ENCODE measurements around the gene DTX3. TPM values are rescaled to one million over a fixed set of nuclear protein-coding genes. Genes with fewer than 3 reads are reported as not detected.
"Not testable (repeated sequence)": the region's sequence is repeated elsewhere in the genome, so short reads cannot be mapped to it uniquely, and the experiment has no call there.

Gene DTX3
- polyA plus RNA-seq, 4 donors = 5.4 to 12.5 (median 9.9) TPM; not detected in 1

DNA sequence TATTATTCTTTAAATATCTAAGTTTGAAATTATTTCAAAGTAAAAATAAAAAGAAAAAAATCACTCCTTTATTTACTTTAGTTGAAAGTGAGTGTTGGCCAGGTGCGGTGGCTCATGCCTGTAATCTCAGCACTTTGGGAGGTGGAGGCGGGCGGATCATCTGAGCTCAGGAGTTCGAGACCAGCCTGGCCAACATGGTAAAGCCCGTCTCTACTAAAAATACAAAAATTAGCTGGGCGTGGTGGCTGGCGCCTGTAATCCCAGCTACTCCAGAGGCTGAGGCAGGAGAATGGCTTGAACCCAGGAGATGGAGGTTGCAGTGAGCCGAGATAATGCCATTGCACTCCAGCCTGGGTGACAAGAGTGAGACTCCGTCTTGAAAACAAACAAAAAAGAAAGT is 32.1 kb downstream of the DTX3 start:
- WGBS, 3 donors = 68 to 85% (median 80%) methylated on average over 9 of the region's 9 CpGs
- H3K27me3 ChIP-seq (ENCODE audit: control insufficient read depth in 3 of 3, insufficient read depth in 3 of 3, low read length in 3 of 3) = peaks cover 4 to 55% (median 16%) of the 10 kb centered on the region in 3 donors
- H3K4me1 ChIP-seq (ENCODE audit: control insufficient read depth in 3 of 3, insufficient read depth in 2 of 3, low read depth in 1 of 3, low read length in 2 of 3); H3K27ac ChIP-seq (ENCODE audit: low read depth in 1 of 3, low read length in 2 of 3); H3K9me3 ChIP-seq (ENCODE audit: control insufficient read depth in 2 of 2, insufficient read depth in 1 of 2, low read depth in 1 of 2, low read length in 1 of 2); FAIRE-seq; H3K36me3 ChIP-seq (ENCODE audit: control insufficient read depth in 3 of 3, insufficient read depth in 2 of 3, low read depth in 1 of 3, low read length in 3 of 3); DNase-seq; H3K4me3 ChIP-seq (ENCODE audit: low read depth in 1 of 3, low read length in 3 of 3): not testable (repeated sequence)

DNA sequence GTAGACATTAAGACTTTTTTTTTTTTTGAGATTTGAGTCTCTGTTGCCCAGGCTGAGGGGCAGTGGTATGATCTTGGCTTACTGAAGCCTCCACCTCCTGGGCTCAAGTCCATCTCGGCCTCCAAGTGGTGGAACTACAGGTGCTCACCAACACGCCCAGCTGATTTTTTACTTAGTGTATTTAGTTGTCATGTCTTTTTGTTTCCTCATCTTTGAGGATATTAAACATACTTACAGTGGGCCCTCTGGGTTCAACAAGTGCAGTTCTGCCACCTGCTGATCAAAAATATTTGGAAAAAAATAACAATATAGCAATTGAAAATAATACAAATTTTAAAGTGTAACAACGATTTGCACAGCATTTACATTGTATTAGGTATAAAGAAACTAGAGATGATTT is 32.7 kb downstream of the DTX3 start:
- 45 to 65% (median 47%) methylated on average over 3 of the region's 3 CpGs for WGBS, 3 donors
- Histone ChIP-seq H3K36me3 (ENCODE audit: control insufficient read depth in 3 of 3, insufficient read depth in 2 of 3, low read depth in 1 of 3, low read length in 3 of 3) (no peaks in the 10 kb centered on the region), H3K27ac (ENCODE audit: low read depth in 1 of 3, low read length in 2 of 3) (no peak overlapping the region), H3K9me3 (ENCODE audit: control insufficient read depth in 2 of 2, insufficient read depth in 1 of 2, low read depth in 1 of 2, low read length in 1 of 2) (no peaks in the 10 kb centered on the region), H3K27me3 (ENCODE audit: control insufficient read depth in 3 of 3, insufficient read depth in 3 of 3, low read length in 3 of 3) (peaks cover 2 to 53% (median 11%) of the 10 kb centered on the region in 3 donors), H3K4me1 (ENCODE audit: control insufficient read depth in 3 of 3, insufficient read depth in 2 of 3, low read depth in 1 of 3, low read length in 2 of 3) (peaks cover 0 to 4% (median 0%) of the 10 kb centered on the region in 3 donors), H3K4me3 (ENCODE audit: low read depth in 1 of 3, low read length in 3 of 3) (no peak overlapping the region)
- DNase-seq (no peak), FAIRE-seq (no peak)

GRCh38 chr12:57638096-57638495 is 33.5 kb downstream of the DTX3 start:
- H3K36me3 ChIP-seq (ENCODE audit: control insufficient read depth in 3 of 3, insufficient read depth in 2 of 3, low read depth in 1 of 3, low read length in 3 of 3) = no peaks in the 10 kb centered on the region
- DNase-seq (no peak), FAIRE-seq (no peak)
- WGBS, 3 donors = 79 to 88% (median 87%) methylated on average over 3 of the region's 3 CpGs
- H3K4me3 ChIP-seq (ENCODE audit: low read depth in 1 of 3, low read length in 3 of 3) = no peak overlapping the region
- no peak overlapping the region for H3K27ac ChIP-seq (ENCODE audit: low read depth in 1 of 3, low read length in 2 of 3)
- no peaks in the 10 kb centered on the region for H3K9me3 ChIP-seq (ENCODE audit: control insufficient read depth in 2 of 2, insufficient read depth in 1 of 2, low read depth in 1 of 2, low read length in 1 of 2)
- peaks cover 2 to 47% (median 11%) of the 10 kb centered on the region in 3 donors for H3K27me3 ChIP-seq (ENCODE audit: control insufficient read depth in 3 of 3, insufficient read depth in 3 of 3, low read length in 3 of 3)
- H3K4me1 ChIP-seq (ENCODE audit: control insufficient read depth in 3 of 3, insufficient read depth in 2 of 3, low read depth in 1 of 3, low read length in 2 of 3) = no peaks in the 10 kb centered on the region

DNA sequence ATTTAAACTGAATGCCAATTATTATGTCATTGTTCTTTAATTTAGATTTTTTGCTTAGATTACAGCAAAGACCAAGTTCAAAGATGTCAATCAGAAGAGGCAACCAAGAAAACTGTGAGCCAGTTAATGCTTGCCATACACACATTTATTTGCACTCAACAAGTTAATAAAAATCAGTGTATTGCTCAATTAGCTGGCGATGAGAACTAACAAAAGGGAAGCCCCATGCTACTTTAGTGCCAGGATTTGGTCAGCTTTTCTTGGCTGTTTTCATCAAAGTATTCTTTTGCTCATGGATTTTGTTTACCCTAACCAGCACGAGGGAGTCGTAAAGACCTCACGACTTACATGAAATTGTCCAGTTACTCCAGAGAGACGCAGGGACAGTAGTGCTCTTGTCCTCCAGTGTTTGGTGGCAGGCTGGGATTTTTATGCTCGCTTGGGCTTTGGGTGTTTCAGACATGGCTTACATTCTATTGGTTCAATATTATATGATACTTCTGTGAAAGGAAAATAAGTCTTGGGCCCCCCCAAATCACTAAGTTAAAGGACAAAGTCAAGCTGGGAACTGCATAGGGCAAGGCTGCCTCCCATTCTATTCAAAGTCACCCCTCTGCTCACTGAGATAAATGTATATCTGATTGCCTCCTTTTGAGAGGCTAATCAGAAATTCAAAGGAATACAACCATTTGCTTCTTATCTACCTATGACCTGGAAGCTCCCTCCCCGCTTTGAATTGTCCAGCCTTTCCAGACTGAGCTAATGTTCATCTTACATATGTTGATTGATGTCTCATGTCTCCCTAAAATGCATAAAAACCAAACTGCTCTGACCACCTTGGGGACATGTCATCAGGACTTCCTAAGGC is 35.8 kb downstream of the DTX3 start:
- Histone ChIP-seq H3K9me3 (ENCODE audit: control insufficient read depth in 2 of 2, insufficient read depth in 1 of 2, low read depth in 1 of 2, low read length in 1 of 2) (peaks cover 0 to 5% of the 10 kb centered on the region in 2 donors), H3K36me3 (ENCODE audit: control insufficient read depth in 3 of 3, insufficient read depth in 2 of 3, low read depth in 1 of 3, low read length in 3 of 3) (no peaks in the 10 kb centered on the region), H3K4me1 (ENCODE audit: control insufficient read depth in 3 of 3, insufficient read depth in 2 of 3, low read depth in 1 of 3, low read length in 2 of 3) (no peaks in the 10 kb centered on the region), H3K4me3 (ENCODE audit: low read depth in 1 of 3, low read length in 3 of 3) (no peak overlapping the region), H3K27ac (ENCODE audit: low read depth in 1 of 3, low read length in 2 of 3) (no peak overlapping the region), H3K27me3 (ENCODE audit: control insufficient read depth in 3 of 3, insufficient read depth in 3 of 3, low read length in 3 of 3) (peaks cover 2 to 31% (median 7%) of the 10 kb centered on the region in 3 donors)
- 61 to 68% (median 67%) methylated on average over 7 of the region's 7 CpGs for WGBS, 3 donors
- DNase-seq = no peak
- FAIRE-seq = no peak

DNA sequence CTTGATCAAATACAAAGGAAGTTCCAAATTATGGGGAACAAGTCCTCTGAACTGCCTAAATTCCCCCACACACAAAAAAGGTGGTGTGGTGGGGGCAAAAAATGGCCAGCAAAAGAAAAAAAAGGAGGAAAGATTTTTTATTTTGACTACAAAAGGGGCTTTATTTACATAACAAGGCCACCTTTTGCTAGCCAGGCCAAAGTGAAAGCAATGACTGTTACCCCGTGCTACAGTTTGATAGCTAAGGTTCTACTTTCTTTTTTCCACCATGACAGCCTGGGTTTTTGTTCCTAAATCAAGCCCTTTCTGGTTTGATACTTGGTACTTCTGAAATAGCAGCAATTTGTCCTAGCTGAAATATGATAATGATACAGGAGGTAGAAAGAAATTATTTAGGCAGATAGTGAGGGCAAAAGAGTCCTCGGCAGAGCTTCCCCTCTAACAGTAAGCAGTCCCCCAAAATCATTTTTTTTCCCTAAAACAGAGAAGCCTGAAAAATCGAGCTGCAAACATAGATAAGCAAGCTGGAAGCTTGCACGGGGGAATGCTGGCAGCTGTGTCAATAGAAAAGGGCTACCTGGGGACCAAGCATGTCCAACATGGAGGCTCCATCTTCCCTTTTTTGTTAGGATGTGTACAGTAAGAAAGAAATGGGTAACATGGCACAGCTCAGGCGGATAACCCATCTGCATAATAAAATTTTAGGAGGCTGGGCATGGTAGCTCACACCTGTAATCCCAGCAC is 37.2 kb downstream of the DTX3 start:
- H3K9me3 ChIP-seq (ENCODE audit: control insufficient read depth in 2 of 2, insufficient read depth in 1 of 2, low read depth in 1 of 2, low read length in 1 of 2) = peaks cover 0 to 13% of the 10 kb centered on the region in 2 donors
- no peak overlapping the region for H3K4me3 ChIP-seq (ENCODE audit: low read depth in 1 of 3, low read length in 3 of 3)
- H3K4me1 ChIP-seq (ENCODE audit: control insufficient read depth in 3 of 3, insufficient read depth in 2 of 3, low read depth in 1 of 3, low read length in 2 of 3) = no peaks in the 10 kb centered on the region
- FAIRE-seq = no peak
- peaks cover 0 to 27% (median 7%) of the 10 kb centered on the region in 3 donors for H3K27me3 ChIP-seq (ENCODE audit: control insufficient read depth in 3 of 3, insufficient read depth in 3 of 3, low read length in 3 of 3)
- H3K27ac ChIP-seq (ENCODE audit: low read depth in 1 of 3, low read length in 2 of 3) = no peak overlapping the region
- 39 to 57% (median 54%) methylated on average over 5 of the region's 5 CpGs for WGBS, 3 donors
- H3K36me3 ChIP-seq (ENCODE audit: control insufficient read depth in 3 of 3, insufficient read depth in 2 of 3, low read depth in 1 of 3, low read length in 3 of 3) = no peaks in the 10 kb centered on the region
- no peak for DNase-seq

- DNase-seq; H3K27ac ChIP-seq (ENCODE audit: low read depth in 1 of 3, low read length in 2 of 3); H3K27me3 ChIP-seq (ENCODE audit: control insufficient read depth in 3 of 3, insufficient read depth in 3 of 3, low read length in 3 of 3); H3K4me1 ChIP-seq (ENCODE audit: control insufficient read depth in 3 of 3, insufficient read depth in 2 of 3, low read depth in 1 of 3, low read length in 2 of 3); H3K4me3 ChIP-seq (ENCODE audit: low read depth in 1 of 3, low read length in 3 of 3); FAIRE-seq; H3K36me3 ChIP-seq (ENCODE audit: control insufficient read depth in 3 of 3, insufficient read depth in 2 of 3, low read depth in 1 of 3, low read length in 3 of 3): not testable (repeated sequence)
- 71 to 81% (median 74%) methylated on average over 11 to 13 of the region's 13 CpGs for WGBS, 3 donors
- peaks cover 0 to 13% of the 10 kb centered on the region in 2 donors for H3K9me3 ChIP-seq (ENCODE audit: control insufficient read depth in 2 of 2, insufficient read depth in 1 of 2, low read depth in 1 of 2, low read length in 1 of 2)
Measured at GRCh38 chr12:57645990-57646658, 41.5 kb downstream of the DTX3 start.

DNA sequence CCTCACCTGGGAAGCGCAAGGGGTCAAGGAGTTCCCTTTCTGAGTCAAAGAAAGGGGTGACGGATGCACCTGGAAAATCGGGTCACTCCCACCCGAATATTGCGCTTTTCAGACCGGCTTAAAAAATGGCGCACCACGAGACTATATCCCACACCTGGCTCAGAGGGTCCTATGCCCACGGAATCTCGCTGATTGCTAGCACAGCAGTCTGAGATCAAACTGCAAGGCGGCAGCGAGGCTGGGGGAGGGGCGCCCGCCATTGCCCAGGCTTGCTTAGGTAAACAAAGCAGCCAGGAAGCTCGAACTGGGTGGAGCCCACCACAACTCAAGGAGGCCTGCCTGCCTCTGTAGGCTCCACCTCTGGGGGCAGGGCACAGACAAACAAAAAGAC is 42.0 kb downstream of the DTX3 start:
- 90 to 94% (median 93%) methylated on average over 2 to 10 of the region's 15 CpGs for WGBS, 3 donors
- not testable (repeated sequence) for H3K27ac ChIP-seq (ENCODE audit: low read depth in 1 of 3, low read length in 2 of 3); H3K27me3 ChIP-seq (ENCODE audit: control insufficient read depth in 3 of 3, insufficient read depth in 3 of 3, low read length in 3 of 3); H3K36me3 ChIP-seq (ENCODE audit: control insufficient read depth in 3 of 3, insufficient read depth in 2 of 3, low read depth in 1 of 3, low read length in 3 of 3); DNase-seq; H3K4me3 ChIP-seq (ENCODE audit: low read depth in 1 of 3, low read length in 3 of 3); FAIRE-seq; H3K4me1 ChIP-seq (ENCODE audit: control insufficient read depth in 3 of 3, insufficient read depth in 2 of 3, low read depth in 1 of 3, low read length in 2 of 3)
- peaks cover 0 to 13% of the 10 kb centered on the region in 2 donors for H3K9me3 ChIP-seq (ENCODE audit: control insufficient read depth in 2 of 2, insufficient read depth in 1 of 2, low read depth in 1 of 2, low read length in 1 of 2)

DNA sequence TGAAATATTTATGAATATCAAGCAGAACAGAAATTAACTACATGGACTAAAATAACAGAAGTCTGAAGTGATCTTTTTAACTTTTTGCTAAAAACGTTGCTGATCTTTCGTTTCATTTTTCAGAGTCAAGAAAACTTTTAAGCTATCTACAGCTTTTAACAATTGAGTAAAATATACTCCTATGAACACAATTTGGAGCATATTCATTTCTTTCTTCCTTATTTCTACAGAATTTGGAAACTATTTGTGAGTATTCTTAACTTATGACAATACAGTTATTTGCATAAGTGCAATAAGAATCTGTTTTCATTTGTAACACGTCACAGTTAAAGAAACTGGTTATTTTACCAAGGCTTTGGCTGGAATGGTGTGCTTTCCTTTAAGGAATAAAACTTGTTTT is 49.4 kb downstream of the DTX3 start:
- DNase-seq = no peak
- 61 to 67% (median 63%) methylated on average over 3 of the region's 3 CpGs for WGBS, 3 donors
- no peak for FAIRE-seq
- H3K27me3 ChIP-seq (ENCODE audit: control insufficient read depth in 3 of 3, insufficient read depth in 3 of 3, low read length in 3 of 3) = peaks cover 0 to 4% (median 0%) of the 10 kb centered on the region in 3 donors
- no peaks in the 10 kb centered on the region for H3K36me3 ChIP-seq (ENCODE audit: control insufficient read depth in 3 of 3, insufficient read depth in 2 of 3, low read depth in 1 of 3, low read length in 3 of 3)
- H3K4me3 ChIP-seq (ENCODE audit: low read depth in 1 of 3, low read length in 3 of 3) = no peak overlapping the region
- peaks cover 0 to 3% of the 10 kb centered on the region in 2 donors for H3K9me3 ChIP-seq (ENCODE audit: control insufficient read depth in 2 of 2, insufficient read depth in 1 of 2, low read depth in 1 of 2, low read length in 1 of 2)
- H3K4me1 ChIP-seq (ENCODE audit: control insufficient read depth in 3 of 3, insufficient read depth in 2 of 3, low read depth in 1 of 3, low read length in 2 of 3) = no peaks in the 10 kb centered on the region
- no peak overlapping the region for H3K27ac ChIP-seq (ENCODE audit: low read depth in 1 of 3, low read length in 2 of 3)
